ENCODE measurements around the gene MCTP1.
"Not testable (repeated sequence)": the region's sequence is repeated elsewhere in the genome, so short reads cannot be mapped to it uniquely, and the experiment has no call there.

The MCTP1 gene

GRCh38 chr5:95219411-95219810 lies 65.5 kb downstream of the MCTP1 start:
- CTCF ChIA-PET, result no interaction called here

GRCh38 chr5:95217881-95218280 lies 67.0 kb downstream of the MCTP1 start:
- no peak for DNase-seq (ENCODE audit: extremely low spot score)
- TF ChIP-seq TARDBP (IDR thresholded peaks at IDR 0.05), result no peak
- TF ChIP-seq L3MBTL2 (conservative IDR thresholded peaks at IDR 0.05), result no peak
- TF ChIP-seq FOXK2 (IDR thresholded peaks at IDR 0.05), result no peak
- no peak for TF ChIP-seq SUZ12 (IDR thresholded peaks at IDR 0.05)
- TF ChIP-seq NFRKB (IDR thresholded peaks at IDR 0.05), result no peak
- no peak for TF ChIP-seq LEF1 (IDR thresholded peaks at IDR 0.05; ENCODE audit: borderline replicate concordance)
- TF ChIP-seq FOXA1 (IDR thresholded peaks at IDR 0.05), result no peak
- no peak for TF ChIP-seq ZNF384 (IDR thresholded peaks at IDR 0.05)
- TF ChIP-seq SP1 (IDR thresholded peaks at IDR 0.05), result no peak
- TF ChIP-seq PKNOX1 (IDR thresholded peaks at IDR 0.05), result no peak
- POLR2A ChIA-PET, result no interaction called here
- CTCF ChIA-PET, result no interaction called here

More at GRCh38 chr5:95219411-95219810, 65.5 kb downstream of the MCTP1 start:
- POLR2A ChIA-PET, result no interaction called here
- TF ChIP-seq ARNT (IDR thresholded peaks at IDR 0.05), result no peak
- TF ChIP-seq SUZ12 (IDR thresholded peaks at IDR 0.05), result no peak
- TF ChIP-seq HDGF (IDR thresholded peaks at IDR 0.05; ENCODE audit: borderline replicate concordance), result no peak
- no peak for TF ChIP-seq SP1 (IDR thresholded peaks at IDR 0.05)
- TF ChIP-seq FOXM1 (IDR thresholded peaks at IDR 0.05; ENCODE audit: borderline replicate concordance), result no peak
- TF ChIP-seq FOXK2 (IDR thresholded peaks at IDR 0.05), result no peak
- no peak for TF ChIP-seq PKNOX1 (IDR thresholded peaks at IDR 0.05)
- no peak for TF ChIP-seq LEF1 (IDR thresholded peaks at IDR 0.05; ENCODE audit: borderline replicate concordance)
- no peak for TF ChIP-seq ELF4 (IDR thresholded peaks at IDR 0.05)
- no peak for TF ChIP-seq TARDBP (IDR thresholded peaks at IDR 0.05)
- TF ChIP-seq CTBP1 (IDR thresholded peaks at IDR 0.05; ENCODE audit: borderline replicate concordance), result no peak
- TF ChIP-seq BHLHE40 (IDR thresholded peaks at IDR 0.05; ENCODE audit: borderline replicate concordance), result no peak
- no peak for TF ChIP-seq FOXA1 (IDR thresholded peaks at IDR 0.05)
- no peak for TF ChIP-seq L3MBTL2 (conservative IDR thresholded peaks at IDR 0.05)
- TF ChIP-seq NFRKB (IDR thresholded peaks at IDR 0.05), result no peak
- no peak for TF ChIP-seq ZNF384 (IDR thresholded peaks at IDR 0.05)
- no peak for DNase-seq (ENCODE audit: extremely low spot score)

- POLR2A ChIA-PET, result no interaction called here
- CTCF ChIA-PET, result no interaction called here
- no peak for DNase-seq (ENCODE audit: extremely low spot score)
- TF ChIP-seq L3MBTL2 (conservative IDR thresholded peaks at IDR 0.05), result no peak
- TF ChIP-seq TARDBP (IDR thresholded peaks at IDR 0.05), result no peak
- no peak for TF ChIP-seq FOXA1 (IDR thresholded peaks at IDR 0.05)
- no peak for TF ChIP-seq ELF4 (IDR thresholded peaks at IDR 0.05)
- TF ChIP-seq NFRKB (IDR thresholded peaks at IDR 0.05), result no peak
- TF ChIP-seq SP1 (IDR thresholded peaks at IDR 0.05), result no peak
- no peak for TF ChIP-seq HDGF (IDR thresholded peaks at IDR 0.05; ENCODE audit: borderline replicate concordance)
- no peak for TF ChIP-seq CTBP1 (IDR thresholded peaks at IDR 0.05; ENCODE audit: borderline replicate concordance)
- TF ChIP-seq LEF1 (IDR thresholded peaks at IDR 0.05; ENCODE audit: borderline replicate concordance), result no peak
- no peak for TF ChIP-seq FOXK2 (IDR thresholded peaks at IDR 0.05)
- TF ChIP-seq BHLHE40 (IDR thresholded peaks at IDR 0.05; ENCODE audit: borderline replicate concordance), result no peak
- TF ChIP-seq ARNT (IDR thresholded peaks at IDR 0.05), result no peak
- TF ChIP-seq ZNF384 (IDR thresholded peaks at IDR 0.05), result no peak
- TF ChIP-seq PKNOX1 (IDR thresholded peaks at IDR 0.05), result no peak
- TF ChIP-seq SUZ12 (IDR thresholded peaks at IDR 0.05), result no peak
- TF ChIP-seq FOXM1 (IDR thresholded peaks at IDR 0.05; ENCODE audit: borderline replicate concordance), result no peak
These were observed 67.5 kb downstream of the MCTP1 start for GRCh38 chr5:95217351-95217750.

GRCh38 chr5:95216136-95216955 lies 68.5 kb downstream of the MCTP1 start:
- ChIA-PET CTCF (no interaction called here), POLR2A (no interaction called here)
- TF ChIP-seq FOXM1 (IDR thresholded peaks at IDR 0.05; ENCODE audit: borderline replicate concordance) (no peak), BHLHE40 (IDR thresholded peaks at IDR 0.05; ENCODE audit: borderline replicate concordance) (no peak), TARDBP (IDR thresholded peaks at IDR 0.05) (no peak), FOXK2 (IDR thresholded peaks at IDR 0.05) (no peak), PKNOX1 (IDR thresholded peaks at IDR 0.05) (no peak), ZNF384 (IDR thresholded peaks at IDR 0.05) (no peak), NFRKB (IDR thresholded peaks at IDR 0.05) (no peak), L3MBTL2 (conservative IDR thresholded peaks at IDR 0.05) (no peak), SUZ12 (IDR thresholded peaks at IDR 0.05) (no peak), LEF1 (IDR thresholded peaks at IDR 0.05; ENCODE audit: borderline replicate concordance) (no peak), FOXA1 (IDR thresholded peaks at IDR 0.05) (no peak), CTBP1 (IDR thresholded peaks at IDR 0.05; ENCODE audit: borderline replicate concordance) (no peak)
- no peak for DNase-seq (ENCODE audit: extremely low spot score)

- DNase-seq (ENCODE audit: extremely low spot score); POLR2A ChIA-PET; CTCF ChIA-PET: not testable (repeated sequence)
These were observed 77.1 kb downstream of the MCTP1 start for GRCh38 chr5:95207811-95208210.

- TF ChIP-seq TARDBP (IDR thresholded peaks at IDR 0.05) (no peak), ARNT (IDR thresholded peaks at IDR 0.05) (no peak), NFRKB (IDR thresholded peaks at IDR 0.05) (no peak), LEF1 (IDR thresholded peaks at IDR 0.05; ENCODE audit: borderline replicate concordance) (no peak), L3MBTL2 (conservative IDR thresholded peaks at IDR 0.05) (no peak), CTBP1 (IDR thresholded peaks at IDR 0.05; ENCODE audit: borderline replicate concordance) (no peak), FOXA1 (IDR thresholded peaks at IDR 0.05) (no peak), FOXK2 (IDR thresholded peaks at IDR 0.05) (no peak), FOXM1 (IDR thresholded peaks at IDR 0.05; ENCODE audit: borderline replicate concordance) (no peak), PKNOX1 (IDR thresholded peaks at IDR 0.05) (no peak), SUZ12 (IDR thresholded peaks at IDR 0.05) (no peak), ZNF384 (IDR thresholded peaks at IDR 0.05) (no peak), SP1 (IDR thresholded peaks at IDR 0.05) (no peak), ELF4 (IDR thresholded peaks at IDR 0.05) (no peak), BHLHE40 (IDR thresholded peaks at IDR 0.05; ENCODE audit: borderline replicate concordance) (no peak), HDGF (IDR thresholded peaks at IDR 0.05; ENCODE audit: borderline replicate concordance) (no peak)
- CTCF ChIA-PET, result no interaction called here
- no peak for DNase-seq (ENCODE audit: extremely low spot score)
These were observed 90.0 kb downstream of the MCTP1 start for GRCh38 chr5:95194856-95195255.

More at GRCh38 chr5:95194856-95195255, 90.0 kb downstream of the MCTP1 start:
- POLR2A ChIA-PET, result no interaction called here
